ENCODE results near the gene ZBTB20.
A peak's percentile ranks its signal among the peaks of the same experiment; 100 is the strongest.

ZBTB20 gene

DNA sequence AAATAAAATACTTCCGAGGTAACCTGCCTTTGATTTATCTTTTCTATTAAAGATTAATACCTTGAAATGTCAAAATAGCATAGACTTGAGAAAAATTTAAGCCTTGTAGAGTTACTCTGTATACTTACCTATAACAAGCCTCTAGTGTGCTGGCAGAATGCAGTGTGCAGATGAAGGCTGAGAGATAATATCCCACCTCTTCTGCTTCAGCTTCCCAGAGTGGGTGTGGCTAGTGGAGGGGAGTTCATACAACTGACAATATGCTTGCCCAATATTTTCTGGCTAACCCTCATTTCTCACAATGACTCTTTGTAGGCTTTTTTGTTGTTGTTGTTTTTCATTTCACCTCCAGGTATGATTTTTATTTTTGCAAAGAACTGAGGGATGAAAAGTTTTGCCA is 15.7 kb upstream of the ZBTB20 start:
- Mint-ChIP-seq H3K36me3 (ENCODE audit: insufficient read depth) (peaks cover 2% of the 10 kb centered on the region), H3K4me3 (no peak overlapping the region), H3K9me3 (no peaks in the 10 kb centered on the region), H3K4me1 (peaks cover 26% of the 10 kb centered on the region), H3K27ac (ENCODE audit: low read depth) (peak overlapping the region; percentile 95), H3K27me3 (no peaks in the 10 kb centered on the region)
- DNase-seq (ENCODE audit: low spot score in 2 of 2) (no peak), ATAC-seq (replicated peaks; ENCODE audit: extremely low read depth, poor library complexity, severe bottlenecking) (no peak)

DNA sequence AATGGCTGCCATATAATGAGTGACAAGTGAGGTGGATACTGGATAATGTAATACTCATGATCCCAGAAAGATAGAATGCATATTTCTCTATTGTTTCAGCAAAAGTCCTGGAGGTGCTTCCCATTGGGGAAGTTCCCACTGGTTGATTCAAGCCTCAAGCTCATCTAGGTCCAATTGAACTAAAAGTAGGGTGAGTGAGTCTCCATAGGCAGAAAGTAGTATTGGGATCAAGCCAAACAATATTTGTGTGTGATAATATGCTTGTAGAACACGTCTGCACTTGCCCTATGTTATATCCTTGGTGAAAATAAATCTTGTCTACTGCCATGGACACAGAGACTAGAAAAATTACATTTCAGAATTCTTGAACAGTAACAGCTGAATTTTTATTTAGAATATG is 14.8 kb upstream of the ZBTB20 start:
- Mint-ChIP-seq H3K4me3 (no peak overlapping the region), H3K27me3 (no peaks in the 10 kb centered on the region), H3K9me3 (no peaks in the 10 kb centered on the region), H3K4me1 (peaks cover 26% of the 10 kb centered on the region), H3K36me3 (ENCODE audit: insufficient read depth) (peaks cover 2% of the 10 kb centered on the region), H3K27ac (ENCODE audit: low read depth) (no peak overlapping the region)
- ATAC-seq (replicated peaks; ENCODE audit: extremely low read depth, poor library complexity, severe bottlenecking) (no peak), DNase-seq (ENCODE audit: low spot score in 2 of 2) (no peak)

DNA sequence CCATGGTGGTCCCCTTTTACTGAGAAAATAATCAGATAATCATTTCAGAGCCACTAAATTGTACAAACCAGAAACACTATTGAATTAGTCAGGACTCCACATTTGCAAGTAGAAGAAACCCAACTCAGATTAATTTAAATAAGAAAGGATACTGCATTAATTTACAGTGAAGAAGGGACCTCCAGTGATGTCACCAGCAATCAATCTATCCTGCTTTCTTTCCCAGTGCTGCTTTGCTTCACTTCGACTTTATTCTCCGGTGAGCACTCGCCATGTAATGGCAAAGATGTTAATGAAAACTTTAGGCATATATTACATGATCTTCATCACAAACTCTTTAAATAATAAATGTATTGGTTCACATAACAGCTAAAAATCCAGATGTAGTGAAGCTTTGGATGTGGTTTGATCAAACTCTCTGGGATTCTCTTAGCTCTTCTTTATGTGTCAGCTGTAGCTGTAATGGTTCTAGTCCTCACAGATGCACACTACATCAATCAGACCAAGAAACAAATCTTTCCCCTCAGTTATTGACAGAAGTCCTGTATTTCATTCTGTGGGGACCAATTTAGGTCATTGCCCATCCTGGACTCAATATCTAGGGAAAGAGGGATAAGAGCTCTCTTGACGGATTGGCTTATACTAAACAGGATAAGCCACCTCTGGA is 14.2 kb upstream of the ZBTB20 start:
- Mint-ChIP-seq H3K27ac (ENCODE audit: low read depth) (no peak overlapping the region), H3K9me3 (no peaks in the 10 kb centered on the region), H3K4me1 (peaks cover 26% of the 10 kb centered on the region), H3K36me3 (ENCODE audit: insufficient read depth) (peaks cover 2% of the 10 kb centered on the region), H3K4me3 (no peak overlapping the region), H3K27me3 (no peaks in the 10 kb centered on the region)
- ATAC-seq (replicated peaks; ENCODE audit: extremely low read depth, poor library complexity, severe bottlenecking) (no peak), DNase-seq (ENCODE audit: low spot score in 2 of 2) (no peak)

DNA sequence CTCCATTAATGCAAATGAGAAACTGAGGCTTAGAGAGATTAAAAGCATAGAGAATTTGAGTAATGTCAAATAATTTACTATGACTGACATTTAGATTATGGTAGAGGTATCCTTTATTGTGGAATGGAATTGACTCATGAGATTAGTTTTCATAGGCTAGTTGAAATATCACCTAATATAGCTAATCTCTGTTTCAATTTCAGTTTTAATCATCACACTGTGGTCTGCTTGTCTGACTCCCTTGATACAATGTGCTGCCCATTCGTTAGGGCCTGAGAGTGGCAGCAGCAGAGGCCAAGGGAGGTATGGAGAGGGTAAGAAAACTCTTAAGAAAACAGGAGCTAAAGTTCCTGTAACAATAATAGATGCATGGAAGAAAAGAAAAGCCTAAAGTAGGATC is 13.2 kb upstream of the ZBTB20 start:
- DNase-seq (ENCODE audit: low spot score in 2 of 2) = no peak
- Mint-ChIP-seq H3K9me3 (no peaks in the 10 kb centered on the region), H3K27me3 (no peaks in the 10 kb centered on the region), H3K4me3 (no peak overlapping the region), H3K36me3 (ENCODE audit: insufficient read depth) (peaks cover under 1% of the 10 kb centered on the region), H3K4me1 (peaks cover 20% of the 10 kb centered on the region), H3K27ac (ENCODE audit: low read depth) (no peak overlapping the region)
- ATAC-seq (replicated peaks; ENCODE audit: extremely low read depth, poor library complexity, severe bottlenecking) = no peak

DNA sequence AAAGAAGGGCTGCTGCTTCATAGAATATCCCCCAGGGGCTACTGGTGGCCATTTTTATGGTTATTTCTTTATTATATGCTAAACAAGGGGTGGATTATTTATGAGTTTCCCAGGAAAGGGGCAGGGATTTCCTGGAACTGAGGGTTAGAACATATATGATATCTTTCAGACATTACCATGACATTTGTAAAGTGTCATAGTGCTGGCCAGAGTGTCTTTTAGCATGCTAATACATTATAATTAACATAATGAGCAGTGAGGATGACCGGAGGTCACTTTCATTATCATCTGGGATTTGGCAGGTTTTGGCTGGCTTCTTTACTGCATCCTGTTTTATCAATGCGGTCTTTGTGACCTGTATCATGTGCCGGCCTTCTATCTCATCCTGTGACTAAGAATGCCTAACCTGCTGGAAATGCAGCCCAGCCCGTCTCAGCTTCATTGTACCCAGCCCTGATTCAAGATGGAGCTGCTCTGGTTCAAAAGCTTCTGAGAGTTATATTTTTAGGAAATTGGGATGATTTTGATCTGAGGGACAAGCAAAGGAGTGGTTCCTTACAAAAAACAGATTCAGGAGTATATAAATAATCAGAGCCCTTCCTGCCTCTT is 9.1 kb upstream of the ZBTB20 start:
- no peak overlapping the region for H3K27ac Mint-ChIP-seq (ENCODE audit: low read depth)
- no peak overlapping the region for H3K4me3 Mint-ChIP-seq
- DNase-seq (ENCODE audit: low spot score in 2 of 2) = no peak
- no peak for ATAC-seq (replicated peaks; ENCODE audit: extremely low read depth, poor library complexity, severe bottlenecking)
- H3K36me3 Mint-ChIP-seq (ENCODE audit: insufficient read depth) = no peaks in the 10 kb centered on the region
- H3K4me1 Mint-ChIP-seq = no peaks in the 10 kb centered on the region
- H3K27me3 Mint-ChIP-seq = no peaks in the 10 kb centered on the region
- no peaks in the 10 kb centered on the region for H3K9me3 Mint-ChIP-seq

DNA sequence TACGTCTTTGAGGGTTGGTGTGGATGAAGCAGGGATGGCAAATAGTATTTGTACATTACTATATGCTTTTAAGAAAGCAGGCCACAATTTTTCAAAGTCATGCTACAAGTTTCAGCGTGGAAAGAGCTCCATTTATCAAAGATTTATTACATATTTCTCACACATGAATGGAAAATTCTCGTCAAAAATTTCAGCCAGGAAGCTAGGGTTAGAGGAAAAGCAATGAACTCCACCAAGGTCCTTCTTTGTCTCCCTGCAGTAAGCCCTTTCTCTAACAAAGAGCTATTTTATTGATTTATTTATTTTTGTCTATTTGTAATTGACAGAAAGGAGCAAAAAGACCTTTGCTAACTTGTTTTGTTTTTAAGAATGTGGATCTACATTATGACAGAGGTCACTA is 7.5 kb upstream of the ZBTB20 start:
- no peaks in the 10 kb centered on the region for H3K36me3 Mint-ChIP-seq (ENCODE audit: insufficient read depth)
- no peaks in the 10 kb centered on the region for H3K9me3 Mint-ChIP-seq
- H3K4me3 Mint-ChIP-seq = no peak overlapping the region
- no peaks in the 10 kb centered on the region for H3K27me3 Mint-ChIP-seq
- DNase-seq (ENCODE audit: low spot score in 2 of 2) (no peak), ATAC-seq (replicated peaks; ENCODE audit: extremely low read depth, poor library complexity, severe bottlenecking) (no peak)
- H3K27ac Mint-ChIP-seq (ENCODE audit: low read depth) = no peak overlapping the region
- no peaks in the 10 kb centered on the region for H3K4me1 Mint-ChIP-seq

DNA sequence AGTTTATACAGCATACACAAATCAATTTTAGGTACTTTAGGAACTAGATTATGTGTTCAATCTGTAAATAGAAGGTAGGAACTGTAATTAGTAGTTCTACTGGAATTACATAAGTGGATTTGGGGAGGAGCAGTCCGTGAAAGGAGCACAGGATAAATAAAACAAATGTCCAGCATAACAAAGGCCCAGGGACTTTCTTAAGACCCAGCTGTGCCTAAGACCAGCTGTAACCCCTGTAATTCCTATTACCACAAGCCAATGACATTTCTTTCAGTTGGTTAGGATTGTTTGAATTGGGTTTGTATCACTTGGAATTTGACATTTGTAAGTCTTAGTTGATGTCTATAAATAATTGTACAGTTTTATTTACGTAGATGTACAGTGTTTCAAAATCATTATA is 4.8 kb upstream of the ZBTB20 start:
- Mint-ChIP-seq H3K4me1 (no peaks in the 10 kb centered on the region), H3K27me3 (no peaks in the 10 kb centered on the region), H3K27ac (ENCODE audit: low read depth) (no peak overlapping the region), H3K4me3 (no peak overlapping the region), H3K9me3 (no peaks in the 10 kb centered on the region), H3K36me3 (ENCODE audit: insufficient read depth) (peaks cover 9% of the 10 kb centered on the region)
- DNase-seq (ENCODE audit: low spot score in 2 of 2) (no peak), ATAC-seq (replicated peaks; ENCODE audit: extremely low read depth, poor library complexity, severe bottlenecking) (no peak)

DNA sequence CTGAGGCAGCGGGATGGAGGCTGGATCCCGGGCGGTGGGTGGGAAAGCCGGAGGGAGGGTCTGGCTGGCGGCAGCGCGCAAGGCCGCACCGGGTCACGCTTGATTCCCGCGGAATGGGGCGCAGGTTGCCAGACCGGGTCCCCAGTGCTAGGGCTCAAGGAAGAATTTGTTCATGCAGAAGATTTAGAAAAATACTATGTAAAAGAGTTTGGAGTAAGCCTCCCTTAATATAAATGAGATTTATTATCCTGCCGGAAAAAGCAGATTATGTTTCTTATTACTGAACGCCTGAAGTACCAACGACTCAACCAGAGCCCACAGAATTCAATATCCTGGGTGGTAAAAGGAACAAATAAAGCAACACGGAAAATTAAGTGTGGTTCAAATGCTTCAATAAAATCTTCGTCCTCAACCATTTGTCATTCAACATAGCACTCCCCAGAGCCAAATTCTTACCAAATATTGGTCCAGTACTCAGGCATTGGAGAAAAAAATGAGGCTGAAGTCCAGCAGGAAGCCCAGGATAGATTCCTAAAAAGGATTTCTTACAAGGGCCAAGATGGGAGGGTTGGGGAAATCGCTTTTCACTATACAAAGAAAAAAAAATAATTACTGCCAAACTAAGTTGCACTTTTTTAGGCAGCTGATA is 1.2 kb upstream of the ZBTB20 start:
- H3K4me3 Mint-ChIP-seq = peak overlapping the region; percentile 86
- ATAC-seq (replicated peaks; ENCODE audit: extremely low read depth, poor library complexity, severe bottlenecking) (no peak), DNase-seq (ENCODE audit: low spot score in 2 of 2) (no peak)
- peak overlapping the region; percentile 96 for H3K27ac Mint-ChIP-seq (ENCODE audit: low read depth)
- H3K4me1 Mint-ChIP-seq = peaks cover 13% of the 10 kb centered on the region
- peaks cover 19% of the 10 kb centered on the region for H3K36me3 Mint-ChIP-seq (ENCODE audit: insufficient read depth)
- H3K9me3 Mint-ChIP-seq = no peaks in the 10 kb centered on the region
- no peaks in the 10 kb centered on the region for H3K27me3 Mint-ChIP-seq

DNA sequence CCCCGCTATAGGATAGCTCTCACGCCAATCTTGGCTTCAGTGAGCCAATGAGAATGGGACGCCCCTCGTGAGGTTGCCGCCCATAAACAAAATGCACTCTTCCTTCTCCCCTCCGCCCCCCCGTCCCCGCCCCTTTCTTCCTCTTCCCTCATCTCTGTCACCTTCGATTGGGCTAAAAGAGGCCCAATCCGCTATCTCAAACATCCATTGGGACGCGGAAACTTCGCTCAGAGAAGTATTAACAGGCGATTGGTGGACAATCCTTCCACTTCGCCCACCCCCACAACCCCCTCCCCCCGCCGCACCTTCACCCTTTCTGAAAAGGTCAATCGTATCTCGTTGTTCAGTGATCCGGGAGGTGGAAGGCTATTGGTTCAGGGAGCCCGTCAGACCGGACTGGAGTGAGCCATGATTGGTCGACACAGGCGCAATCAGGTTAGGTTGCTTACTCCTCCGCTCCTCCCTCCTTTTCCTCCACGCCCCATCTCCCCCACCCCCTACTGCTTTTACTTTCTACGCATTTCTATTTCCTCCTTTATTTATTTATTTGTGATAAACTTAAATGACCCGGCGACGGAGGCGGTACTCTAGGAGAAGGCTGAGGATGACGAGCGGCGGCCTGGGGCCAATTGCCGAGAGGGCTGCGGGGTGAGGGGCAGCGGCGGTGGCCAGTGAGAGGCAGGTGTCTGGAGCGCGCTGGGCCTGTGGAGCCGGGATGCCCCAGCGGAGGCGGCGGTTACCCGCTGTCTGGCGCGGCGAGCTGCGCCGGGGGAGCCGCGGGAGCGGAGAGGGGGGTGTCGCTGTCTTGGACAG is 447 bp upstream of the ZBTB20 start:
- Mint-ChIP-seq H3K9me3 (no peaks in the 10 kb centered on the region), H3K27ac (ENCODE audit: low read depth) (peak overlapping the region; percentile 96), H3K4me1 (peaks cover 17% of the 10 kb centered on the region), H3K36me3 (ENCODE audit: insufficient read depth) (peaks cover 19% of the 10 kb centered on the region), H3K4me3 (peak overlapping the region; percentile 86), H3K27me3 (no peaks in the 10 kb centered on the region)
- DNase-seq (ENCODE audit: low spot score in 2 of 2) = peak; percentile 89 to 98
- peak; percentile 77 for ATAC-seq (replicated peaks; ENCODE audit: extremely low read depth, poor library complexity, severe bottlenecking)

DNA sequence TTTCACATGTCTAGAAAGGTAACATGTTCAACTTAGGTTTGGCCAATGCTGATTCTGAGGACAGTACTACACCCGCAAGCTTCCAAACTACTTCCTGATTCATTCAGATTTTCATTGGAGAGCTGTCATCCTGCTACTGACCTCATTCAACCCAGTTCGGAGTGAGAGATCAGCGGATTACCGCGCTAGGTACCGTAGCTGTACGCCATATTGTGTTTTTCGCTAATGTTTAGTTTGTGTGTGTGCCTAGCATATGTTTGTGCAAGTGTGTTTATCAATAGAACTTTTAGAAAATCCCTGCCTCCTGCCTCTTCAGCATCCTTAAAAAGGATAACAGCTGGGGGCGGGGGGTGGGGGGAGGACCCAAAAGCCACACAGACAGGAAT is 1.1 kb downstream of the ZBTB20 start:
- H3K27ac Mint-ChIP-seq (ENCODE audit: low read depth) = peak overlapping the region; percentile 96
- H3K4me1 Mint-ChIP-seq = peaks cover 22% of the 10 kb centered on the region
- no peak for ATAC-seq (replicated peaks; ENCODE audit: extremely low read depth, poor library complexity, severe bottlenecking)

DNA sequence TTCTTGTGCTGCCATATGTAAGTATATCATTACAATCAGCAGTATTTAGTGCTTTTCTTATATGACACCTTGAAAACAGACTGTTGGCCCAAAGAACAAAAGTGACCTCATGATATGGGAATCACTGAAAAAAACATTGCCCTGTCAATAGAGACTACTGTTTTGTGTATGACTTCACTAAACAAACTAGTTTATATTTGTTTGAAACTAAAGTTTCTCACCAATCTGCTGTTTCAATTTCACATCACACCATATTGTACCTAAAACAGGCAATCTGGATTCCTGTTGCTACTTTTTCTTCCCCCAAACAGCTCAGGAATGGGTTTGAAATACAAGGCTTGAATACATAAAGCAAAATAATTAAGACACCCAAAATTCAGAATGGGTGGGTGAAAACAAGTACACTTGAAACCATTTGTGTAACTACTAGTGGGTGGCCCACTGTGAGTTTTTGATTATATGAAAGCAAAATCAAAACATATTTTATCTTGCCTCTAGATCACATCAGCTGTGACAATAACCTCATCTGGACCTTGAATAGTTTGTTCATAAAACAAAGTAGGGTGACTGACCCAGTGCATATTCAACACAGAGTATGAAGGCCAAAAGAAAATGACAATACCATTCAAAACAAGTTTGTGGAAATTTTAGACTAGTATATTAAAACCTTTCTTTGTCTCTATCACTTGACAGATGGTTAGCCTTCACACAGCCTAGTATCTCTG is 5.9 kb downstream of the ZBTB20 start:
- no peak overlapping the region for H3K4me3 Mint-ChIP-seq
- no peaks in the 10 kb centered on the region for H3K27me3 Mint-ChIP-seq
- DNase-seq (ENCODE audit: low spot score in 2 of 2) (no peak), ATAC-seq (replicated peaks; ENCODE audit: extremely low read depth, poor library complexity, severe bottlenecking) (no peak)
- peaks cover 5% of the 10 kb centered on the region for H3K36me3 Mint-ChIP-seq (ENCODE audit: insufficient read depth)
- H3K27ac Mint-ChIP-seq (ENCODE audit: low read depth) = no peak overlapping the region
- H3K9me3 Mint-ChIP-seq = no peaks in the 10 kb centered on the region
- peaks cover 36% of the 10 kb centered on the region for H3K4me1 Mint-ChIP-seq

More for the DNA sequence above, 1.1 kb downstream of the ZBTB20 start:
- H3K9me3 Mint-ChIP-seq = no peaks in the 10 kb centered on the region
- peak; percentile 17 to 39 for DNase-seq (ENCODE audit: low spot score in 2 of 2)
- H3K4me3 Mint-ChIP-seq = peak overlapping the region; percentile 86
- peaks cover 19% of the 10 kb centered on the region for H3K36me3 Mint-ChIP-seq (ENCODE audit: insufficient read depth)
- H3K27me3 Mint-ChIP-seq = no peaks in the 10 kb centered on the region

DNA sequence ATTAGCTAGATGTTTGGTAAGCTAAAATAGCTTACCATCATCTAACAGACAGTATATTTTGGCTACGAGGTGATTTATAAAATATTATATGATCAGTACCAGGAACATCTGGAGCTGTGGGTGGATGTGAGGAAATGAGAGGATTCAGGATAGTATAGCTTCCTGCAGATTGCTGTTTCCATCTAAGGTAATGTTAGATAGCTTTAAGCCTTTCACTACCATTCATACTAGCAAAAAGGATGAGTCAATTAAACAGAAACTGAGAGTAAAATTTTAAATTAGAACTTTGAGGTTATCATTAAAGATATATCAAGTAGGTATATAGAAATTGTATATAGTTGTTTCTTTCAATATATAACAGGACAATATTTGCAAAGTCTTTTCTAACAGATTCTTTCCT is 8.0 kb downstream of the ZBTB20 start:
- Mint-ChIP-seq H3K9me3 (no peaks in the 10 kb centered on the region), H3K4me3 (no peak overlapping the region), H3K27me3 (no peaks in the 10 kb centered on the region), H3K4me1 (peaks cover 31% of the 10 kb centered on the region), H3K36me3 (ENCODE audit: insufficient read depth) (peaks cover 2% of the 10 kb centered on the region), H3K27ac (ENCODE audit: low read depth) (no peak overlapping the region)
- DNase-seq (ENCODE audit: low spot score in 2 of 2) (no peak), ATAC-seq (replicated peaks; ENCODE audit: extremely low read depth, poor library complexity, severe bottlenecking) (no peak)
